ENCODE measurements around the gene ZNF273.

ZNF273 gene

DNA sequence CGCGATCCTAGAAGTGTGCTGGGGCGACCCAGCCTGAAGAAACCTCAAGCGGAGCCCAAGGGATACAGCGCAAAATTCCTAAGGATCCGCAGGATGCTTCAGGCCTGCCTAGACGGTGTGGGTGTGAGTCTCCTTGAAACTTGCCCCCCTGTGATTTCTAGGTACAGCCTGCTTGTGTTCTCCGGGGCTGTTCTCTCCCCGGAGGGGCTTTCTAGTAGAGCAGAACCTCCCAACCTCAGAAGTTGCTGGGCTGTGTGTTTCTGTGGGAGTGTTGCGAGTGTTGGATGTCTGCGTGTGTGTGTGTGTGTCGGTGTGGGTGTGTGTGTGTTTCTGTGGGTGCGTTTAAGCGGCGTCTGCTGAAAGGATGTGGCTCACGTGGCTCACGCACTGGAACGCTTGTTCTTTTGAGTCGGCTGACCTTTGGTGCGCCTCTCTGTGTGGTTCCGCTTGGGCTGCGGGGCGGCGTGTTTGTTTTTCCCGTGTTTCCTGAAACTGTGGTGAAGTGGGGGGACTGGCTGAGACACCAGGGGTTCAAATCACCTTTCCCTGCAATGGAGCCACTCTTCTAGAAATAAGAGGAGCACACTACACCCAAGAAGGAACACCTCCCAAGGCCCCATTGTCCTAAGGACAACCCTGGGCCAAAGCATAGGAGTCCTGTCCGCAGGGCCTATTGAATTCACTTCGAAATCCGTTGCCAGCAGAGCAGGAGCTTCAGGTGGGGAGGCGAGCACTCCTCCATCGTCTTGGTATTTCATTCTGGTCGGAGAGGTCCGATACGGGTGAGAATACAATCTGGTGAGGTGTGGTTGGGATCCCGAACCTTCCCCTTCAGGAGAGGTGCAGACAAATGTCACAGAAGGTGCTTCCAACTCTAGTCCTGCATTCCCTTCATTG lies 25.1 kb upstream of the ZNF273 start:
- no peak for DNase-seq (ENCODE audit: low spot score)

GRCh38 chr7:64878684-64879083 lies 24.4 kb upstream of the ZNF273 start:
- DNase-seq (ENCODE audit: low spot score) = peak; percentile 69

- DNase-seq (ENCODE audit: low spot score) = no peak
Observed at GRCh38 chr7:64879086-64879730, 23.9 kb upstream of the ZNF273 start.

- no peak for DNase-seq (ENCODE audit: low spot score)
Observed at GRCh38 chr7:64879800-64880199, 23.3 kb upstream of the ZNF273 start.

- DNase-seq (ENCODE audit: low spot score) = no peak
Observed at GRCh38 chr7:64880322-64881297, 22.5 kb upstream of the ZNF273 start.

- DNase-seq (ENCODE audit: low spot score) = no peak
Observed at GRCh38 chr7:64881461-64882287, 21.4 kb upstream of the ZNF273 start.

DNA sequence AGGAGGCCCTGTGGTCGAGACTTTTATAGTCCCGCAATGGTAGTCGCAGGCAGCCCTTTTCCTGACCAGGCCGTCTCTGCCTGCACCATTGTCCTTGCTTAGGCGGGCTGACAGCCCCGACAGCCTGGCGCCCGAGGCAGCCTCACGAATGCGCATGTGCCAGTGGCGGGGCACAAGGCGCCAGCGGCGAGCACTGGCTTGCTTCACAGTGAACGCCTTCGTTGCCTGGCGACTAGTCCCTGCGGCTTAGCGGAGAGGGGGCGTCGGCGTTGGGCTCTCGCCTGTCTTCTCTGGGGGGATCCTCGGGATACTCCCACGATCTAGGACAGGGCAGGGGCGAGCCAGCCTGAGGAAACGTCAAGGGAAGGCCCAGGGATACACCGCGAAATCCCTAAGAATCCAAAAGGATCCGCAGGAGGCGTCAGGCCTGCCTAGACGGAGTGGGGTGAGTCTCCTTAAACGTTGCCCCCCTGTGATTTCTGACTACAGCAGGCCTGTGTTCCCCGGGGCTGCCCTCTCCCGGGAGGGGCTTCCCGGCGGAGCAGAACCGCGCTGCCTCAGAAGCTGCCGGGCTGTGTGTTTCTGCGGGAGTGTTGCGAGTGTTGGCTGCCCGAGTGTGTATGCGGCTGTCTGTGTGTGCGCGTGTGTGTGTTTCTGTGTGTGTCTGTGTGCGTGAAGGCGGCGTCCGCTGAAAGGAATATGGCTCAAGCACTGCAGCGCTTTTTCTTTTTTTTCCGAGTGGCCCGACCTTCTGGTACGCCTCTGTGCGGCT lies 20.5 kb upstream of the ZNF273 start:
- DNase-seq (ENCODE audit: low spot score) = no peak

DNA sequence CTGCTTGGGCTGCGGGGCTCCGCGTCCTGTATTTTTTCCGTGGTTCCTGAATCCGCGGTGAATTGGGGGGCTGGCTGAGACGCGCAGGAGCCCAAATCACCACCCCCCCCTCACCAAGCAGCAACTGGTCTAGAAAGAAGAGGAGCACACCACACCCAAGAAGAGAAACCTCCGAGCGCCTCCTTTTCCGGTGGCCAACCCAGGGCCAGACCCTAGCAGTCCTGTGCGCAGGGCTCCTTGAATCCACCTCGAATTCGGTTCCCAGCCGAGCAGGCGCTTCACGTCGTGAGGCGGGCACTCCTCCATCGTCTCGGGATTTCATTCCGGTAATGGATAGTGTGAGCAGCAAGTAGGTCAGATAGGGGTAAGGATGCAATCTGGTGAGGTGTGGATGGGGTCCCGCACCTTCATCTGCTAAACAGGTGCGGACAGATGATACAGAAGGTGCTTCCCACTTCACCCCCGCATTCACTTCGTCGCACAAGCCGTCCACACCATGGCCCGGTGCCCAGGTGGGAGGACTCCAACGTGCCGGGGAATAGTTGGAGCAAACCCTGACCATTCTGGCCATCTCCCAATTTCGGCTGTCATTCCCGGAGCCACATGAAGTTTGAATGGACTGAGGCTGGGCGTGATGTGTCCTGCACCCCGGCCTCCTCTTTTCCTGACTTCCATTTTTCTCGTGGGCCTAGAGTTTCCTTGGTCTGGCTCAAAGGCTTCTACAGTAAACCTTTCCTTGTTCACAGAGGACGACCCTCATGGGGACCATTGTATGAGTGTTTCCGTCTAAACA lies 19.8 kb upstream of the ZNF273 start:
- DNase-seq (ENCODE audit: low spot score) = no peak

GRCh38 chr7:64884085-64884912 lies 18.8 kb upstream of the ZNF273 start:
- no peak for DNase-seq (ENCODE audit: low spot score)

DNA sequence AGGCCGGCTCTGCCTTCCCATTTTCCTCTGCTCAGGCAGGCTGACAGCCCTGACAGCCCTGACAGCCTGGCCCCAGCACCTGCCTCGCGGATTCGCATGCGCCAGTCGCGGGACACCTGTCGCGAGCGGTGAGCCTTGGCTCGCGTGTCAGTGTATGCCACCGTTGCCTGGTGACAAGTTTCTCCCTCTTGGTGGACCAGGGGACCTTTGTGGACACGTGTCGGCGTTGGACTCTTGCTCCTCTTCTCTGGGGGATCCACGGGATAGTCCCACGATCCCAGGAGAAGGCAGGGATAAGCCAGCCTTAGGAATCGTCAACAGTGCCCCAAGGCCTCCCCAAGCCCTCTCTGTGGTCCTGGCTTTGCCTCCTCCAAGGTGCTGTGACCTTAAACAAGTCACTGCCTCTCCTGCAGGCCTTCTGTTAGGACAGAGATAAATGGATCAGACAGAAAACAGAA lies 18.1 kb upstream of the ZNF273 start:
- no peak for DNase-seq (ENCODE audit: low spot score)

DNA sequence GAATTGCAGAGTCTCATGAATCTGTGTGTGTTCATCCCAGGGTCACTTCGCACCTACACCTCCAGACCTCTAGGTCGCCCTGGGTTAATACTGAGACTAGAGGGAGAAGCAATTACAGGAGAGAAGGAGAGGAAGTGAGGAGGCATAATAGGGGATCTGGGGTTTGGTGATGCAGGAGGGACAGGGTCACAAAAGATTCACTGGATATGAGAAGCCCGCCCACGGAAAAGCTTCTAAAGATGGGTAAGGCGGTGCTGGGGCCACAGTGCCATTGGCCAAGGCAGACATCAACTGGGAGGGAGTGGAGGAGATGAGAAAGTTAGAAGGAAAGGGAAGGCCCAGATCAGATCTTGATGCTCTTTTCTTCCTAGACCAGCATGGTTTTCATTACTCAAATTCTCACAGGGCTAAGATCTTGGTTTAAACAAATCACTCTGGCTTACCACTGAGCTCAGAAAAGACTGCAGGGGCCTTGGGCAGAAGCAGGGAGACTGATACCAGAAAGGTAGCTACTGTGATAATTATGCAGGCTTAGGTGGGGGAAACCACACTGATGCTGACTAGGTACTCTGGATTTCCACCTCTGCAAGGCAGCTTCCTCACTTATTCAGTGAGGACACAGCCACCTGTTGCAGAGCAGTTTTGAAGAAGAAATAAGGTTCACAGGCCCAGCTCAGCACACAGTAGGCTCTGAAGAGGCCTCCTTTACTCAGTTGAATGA lies 17.4 kb upstream of the ZNF273 start:
- no peak for DNase-seq (ENCODE audit: low spot score)

- no peak for DNase-seq (ENCODE audit: low spot score)
Observed at GRCh38 chr7:64886956-64887545, 16.0 kb upstream of the ZNF273 start.

GRCh38 chr7:64887756-64888508 lies 15.1 kb upstream of the ZNF273 start:
- no peak for DNase-seq (ENCODE audit: low spot score)

DNA sequence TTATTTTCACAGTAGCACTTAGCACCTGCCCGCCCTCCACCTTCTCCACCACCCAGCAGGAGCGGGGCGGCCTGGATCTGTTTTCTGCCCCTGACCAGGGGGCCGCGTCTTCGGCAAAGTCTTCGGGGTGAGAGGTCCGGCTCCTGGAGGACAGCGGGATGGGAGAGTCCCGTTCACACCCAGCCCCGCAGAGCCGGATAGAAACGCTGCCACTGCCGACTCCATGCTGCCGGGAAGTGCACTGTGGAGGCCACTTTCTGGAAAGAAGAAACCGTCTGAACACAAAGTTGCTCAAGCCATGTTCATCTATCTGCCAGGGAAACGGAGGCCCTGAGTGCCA lies 14.5 kb upstream of the ZNF273 start:
- DNase-seq (ENCODE audit: low spot score) = no peak

DNA sequence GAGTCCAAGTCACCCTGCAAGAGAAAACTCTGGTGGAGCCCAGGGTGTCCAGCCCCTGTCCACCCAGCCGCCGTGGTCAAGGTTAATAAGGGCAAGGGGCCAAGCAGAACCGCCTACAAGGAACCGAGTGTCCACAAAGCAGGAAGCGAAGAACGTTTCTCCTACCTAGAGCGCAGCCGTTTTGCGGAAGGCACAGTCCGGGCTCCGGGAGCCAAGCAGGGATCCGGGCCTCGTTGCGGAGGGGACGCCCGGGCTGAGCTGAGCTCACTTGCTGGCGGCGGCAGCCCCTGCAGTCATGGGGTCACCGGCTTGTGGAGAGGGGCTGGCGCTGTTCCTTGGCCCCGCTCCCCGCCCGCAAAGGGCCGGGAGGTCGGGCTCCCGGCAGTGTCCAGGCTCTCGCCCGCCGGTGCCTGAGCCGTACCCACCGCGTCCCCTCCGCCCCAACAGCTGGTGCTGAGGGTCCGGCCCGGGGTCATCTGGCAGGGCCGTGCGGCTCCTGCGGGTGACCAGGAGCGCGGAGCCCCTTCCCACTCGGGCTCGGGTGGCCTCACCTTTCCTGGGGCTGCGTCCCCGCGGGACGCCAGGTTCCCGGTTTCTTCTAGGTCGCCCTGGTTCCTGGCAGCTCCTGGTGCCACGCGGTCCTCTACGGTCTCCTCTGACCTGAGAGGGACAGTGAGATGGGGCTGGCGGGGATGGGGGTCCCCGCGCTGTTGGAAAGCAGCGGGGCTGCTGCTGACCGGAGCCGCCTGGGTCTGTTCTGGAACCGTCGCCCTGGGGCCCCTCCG lies 14.0 kb upstream of the ZNF273 start:
- DNase-seq (ENCODE audit: low spot score) = no peak

- no peak for DNase-seq (ENCODE audit: low spot score)
Observed at GRCh38 chr7:64889686-64890162, 13.3 kb upstream of the ZNF273 start.
